ENCODE results near the gene INS.

INS gene

DNA sequence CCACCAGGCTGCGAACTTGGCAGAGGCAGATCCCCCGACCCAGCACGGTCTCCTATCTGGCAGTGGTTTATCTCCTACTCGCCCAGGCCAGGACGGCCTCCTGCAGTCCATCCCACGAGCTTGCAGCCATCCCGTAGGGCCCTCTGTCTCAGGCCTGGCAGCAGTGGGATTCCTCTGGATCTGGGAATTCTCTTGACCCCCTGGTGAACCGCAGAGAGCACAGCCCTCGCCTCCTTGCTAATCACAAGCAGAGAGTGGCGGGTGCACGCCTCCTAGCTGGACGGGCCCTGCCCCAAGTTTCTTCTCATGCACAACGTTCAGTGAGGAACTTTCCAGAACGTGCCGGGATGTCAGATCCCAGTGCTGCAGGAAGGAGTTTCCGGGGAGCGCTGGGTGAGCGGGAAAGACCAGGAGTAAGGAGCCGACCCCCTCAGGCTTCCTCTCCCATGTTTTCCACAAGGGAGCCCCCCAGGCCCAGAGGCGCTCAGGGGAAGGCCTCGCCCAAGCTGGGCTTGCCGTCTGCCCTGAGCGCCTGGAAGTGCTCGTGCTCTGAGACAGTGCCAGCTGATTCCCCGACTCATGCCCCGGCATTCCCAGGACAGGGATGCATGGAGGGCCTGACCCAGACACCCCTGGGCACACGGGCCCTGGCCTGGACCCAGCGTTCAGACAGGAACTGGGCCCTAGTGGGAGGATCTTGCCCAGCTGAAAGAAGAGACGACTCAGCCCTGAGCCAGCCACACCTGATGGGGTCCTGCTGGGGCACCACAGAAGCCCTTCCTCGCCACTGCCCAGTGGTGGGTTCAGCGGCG lies 46.4 kb downstream of the INS start:
- DNase-seq (ENCODE audit: low spot score): no peak

DNA sequence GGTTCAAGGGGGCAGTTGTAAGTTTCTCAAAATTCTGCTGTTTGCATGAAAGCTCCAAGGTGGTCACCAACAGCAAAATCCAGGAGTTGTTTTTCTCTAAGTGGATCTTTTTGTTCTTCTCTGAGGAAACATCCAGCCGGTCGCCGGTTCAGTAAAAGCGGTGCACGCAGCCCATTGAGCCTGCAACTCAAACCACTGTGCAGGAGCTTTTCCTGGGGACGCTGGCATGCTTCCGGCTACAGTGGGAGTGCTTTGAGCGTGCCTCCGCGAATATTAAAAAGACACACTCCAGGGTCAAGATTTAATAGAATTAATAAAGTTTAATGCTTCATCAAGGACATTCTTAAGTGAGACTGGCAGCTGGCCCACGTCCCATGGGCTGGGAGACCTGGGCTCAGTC lies 47.2 kb downstream of the INS start:
- DNase-seq (ENCODE audit: low spot score): no peak

DNA sequence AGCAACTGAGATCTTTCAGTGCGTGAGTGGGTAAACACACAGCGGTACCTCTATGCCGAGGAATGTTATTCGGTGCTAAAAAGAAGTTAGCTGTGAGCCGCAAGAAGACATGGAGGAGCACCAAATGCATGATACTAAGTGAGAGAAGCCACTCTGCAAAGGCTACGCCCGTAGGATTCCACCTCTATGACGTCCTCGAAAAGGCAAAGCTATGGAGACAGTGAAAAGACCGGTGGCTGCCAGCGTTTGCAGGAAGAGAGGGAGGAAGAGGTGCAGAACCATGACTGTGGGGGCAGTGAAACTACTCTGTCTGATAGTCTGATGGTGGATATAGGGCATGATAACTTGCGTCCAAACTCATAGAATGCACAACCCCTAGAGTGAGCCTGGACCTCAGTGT lies 50.5 kb downstream of the INS start:
- no peak for DNase-seq (ENCODE audit: low spot score)
